GM23338 (cell line): Measurements from ENCODE around the gene DIP2C. TPM values are rescaled to one million over a fixed set of nuclear protein-coding genes. Genes with fewer than 3 reads are reported as not detected.

Experiments used
- ATAC-seq: fragments of 200-7000 bp; cut with Tn5 transposase; 3 replicates; pipeline ENCODE4 v1.9.1; 2020
- DNase-seq: peaks from one replicate; pipeline ENCODE4 v3.0.0-alpha.2; 2015; ENCODE audit warnings: low spot score
- H2AFZ ChIP-seq: fragments of 200-600 bp; sonication (generic); 2 replicates; pipeline ENCODE4 v1.8.0; 2016; ENCODE audit warnings: antibody characterized with exemption, mild to moderate bottlenecking, moderate library complexity
- H3F3A ChIP-seq: fragments of 200-600 bp; sonication (generic); replicated peaks from 2 replicates; pipeline ENCODE4 v1.8.0; 2017; ENCODE audit warnings: antibody characterized with exemption, mixed run types, low read depth
- H3K27ac ChIP-seq: fragments of 200-600 bp; sonication (generic); 2 replicates; pipeline ENCODE4 v1.6.1; 2016; ENCODE audit warnings: low read depth
- H3K27me3 ChIP-seq: fragments of 200-600 bp; sonication (generic); 2 replicates; pipeline ENCODE4 v1.8.0; 2016; ENCODE audit warnings: mild to moderate bottlenecking, mixed run types, moderate library complexity; ENCODE audit not compliant: insufficient read depth
- H3K36me3 ChIP-seq: fragments of 200-600 bp; sonication (generic); 2 replicates; pipeline ENCODE4 v1.8.0; 2016; ENCODE audit warnings: mild to moderate bottlenecking; ENCODE audit not compliant: insufficient read depth
- H3K4me1 ChIP-seq: fragments of 200-600 bp; sonication (generic); 2 replicates; pipeline ENCODE4 v1.8.0; 2016; ENCODE audit warnings: mild to moderate bottlenecking, moderate library complexity; ENCODE audit not compliant: insufficient read depth
- H3K4me2 ChIP-seq: fragments of 200-600 bp; sonication (generic); 2 replicates; pipeline ENCODE4 v1.7.1; 2017; ENCODE audit warnings: mixed run types
- H3K4me3 ChIP-seq: fragments of 200-600 bp; sonication (generic); 2 replicates; pipeline ENCODE4 v1.6.1; 2016; ENCODE audit warnings: mixed run types
- H3K79me2 ChIP-seq: fragments of 200-600 bp; sonication (generic); replicated peaks from 2 replicates; pipeline ENCODE4 v1.8.0; 2017; ENCODE audit warnings: mild to moderate bottlenecking; ENCODE audit not compliant: insufficient read depth
- H3K9me2 ChIP-seq: fragments of 200-600 bp; sonication (generic); 2 replicates; pipeline ENCODE4 v1.8.0; 2017; ENCODE audit not compliant: insufficient read depth
- H4K20me1 ChIP-seq: fragments of 200-600 bp; sonication (generic); replicated peaks from 2 replicates; pipeline ENCODE4 v1.8.0; 2017; ENCODE audit warnings: mild to moderate bottlenecking; ENCODE audit not compliant: insufficient read depth
- H3K27ac Mint-ChIP-seq: 2 replicates; pipeline ENCODE4 v1.8.0; 2020; ENCODE audit warnings: inconsistent platforms, mild to moderate bottlenecking, moderate library complexity, mixed read lengths
- H3K27me3 Mint-ChIP-seq: 3 replicates; pipeline ENCODE4 v1.8.0; 2022; ENCODE audit warnings: low read depth, mild to moderate bottlenecking, moderate library complexity, mixed read lengths, inconsistent platforms; ENCODE audit not compliant: insufficient read depth, poor library complexity
- H3K36me3 Mint-ChIP-seq: 3 replicates; pipeline ENCODE4 v1.8.0; 2021; ENCODE audit warnings: low read depth, mild to moderate bottlenecking, inconsistent platforms, moderate library complexity, mixed read lengths
- H3K4me1 Mint-ChIP-seq: 3 replicates; pipeline ENCODE4 v1.8.0; 2020; ENCODE audit warnings: mild to moderate bottlenecking, inconsistent platforms, mixed read lengths
- H3K4me3 Mint-ChIP-seq: 3 replicates; pipeline ENCODE4 v1.8.0; 2021; ENCODE audit warnings: moderate library complexity, mild to moderate bottlenecking, inconsistent platforms, mixed read lengths
- H3K9me3 Mint-ChIP-seq: 3 replicates; pipeline ENCODE4 v1.8.0; 2020; ENCODE audit warnings: moderate library complexity, mild to moderate bottlenecking, inconsistent platforms, mixed read lengths
- EZH2 ChIP-seq: fragments of 200-600 bp; sonication (generic); IDR thresholded peaks from one replicate; pipeline ENCODE4 v1.8.0; 2017; ENCODE audit warnings: antibody characterized with exemption, mild to moderate bottlenecking, low read depth; ENCODE audit not compliant: unreplicated experiment
- NANOG ChIP-seq: IDR thresholded peaks from 2 replicates; pipeline ENCODE4 v1.6.1; 2016; ENCODE audit warnings: antibody characterized with exemption, borderline replicate concordance
- POLR2AphosphoS5 ChIP-seq: IDR thresholded peaks from 2 replicates; pipeline ENCODE4 v1.6.1; 2016; ENCODE audit warnings: antibody characterized with exemption, low read depth
- STAT1 ChIP-seq: IDR thresholded peaks from one replicate; pipeline ENCODE4 v1.6.1; 2016; ENCODE audit warnings: antibody characterized with exemption; ENCODE audit not compliant: unreplicated experiment
- ZNF114 ChIP-seq: fragments of 250-450 bp; sonication (Bioruptor Pico); IDR thresholded peaks from 2 replicates; pipeline ENCODE4 v1.5.0; 2020; ENCODE audit warnings: mild to moderate bottlenecking, moderate library complexity
- ZNF331 ChIP-seq: fragments of 250-450 bp; sonication (Bioruptor Pico); IDR thresholded peaks from 2 replicates; pipeline ENCODE4 v1.5.0; 2020; ENCODE audit warnings: low read depth, mild to moderate bottlenecking, moderate library complexity
- ZNF462 ChIP-seq: fragments of 250-450 bp; sonication (Bioruptor Pico); IDR thresholded peaks from 2 replicates; pipeline ENCODE4 v1.5.0; 2020; ENCODE audit warnings: mild to moderate bottlenecking, moderate library complexity
- polyA plus RNA-seq: library from polyadenylated mRNA; unstranded; fragments of >200 nt; fragmentation: Nextera tagmentation; extraction: Ambion mirVana; gene quantifications from 2 replicates; pipeline ENCODE4 v1.2.1, GENCODE V29; 2016
- total RNA-seq: library from RNA; depleted of rRNA; stranded (reverse); fragments of >200 nt; shearing (Covaris generic); gene quantifications from 2 replicates; pipeline ENCODE4 v1.2.3, GENCODE V29; 2014

Gene DIP2C
- total and polyA plus RNA-seq, 2 experiments from 2014 or later, result 5.1 to 7.7 TPM

- Histone ChIP-seq H3K36me3 (no peaks in the 10 kb centered on the region), H2AFZ (no peak overlapping the region), H3K4me2 (no peak overlapping the region), H3K27ac (no peak overlapping the region), H3K4me1 (0 out of 2 replicates have a peak, but pooled peaks cover under 1% of the 10 kb centered on the region), H3F3A (no peaks in the 10 kb centered on the region), H3K4me3 (no peak overlapping the region), H4K20me1 (no peaks in the 10 kb centered on the region; the same call in none of the 2 replicates), H3K27me3 (no peaks in the 10 kb centered on the region), H3K79me2 (no peaks in the 10 kb centered on the region), H3K9me2 (no peaks in the 10 kb centered on the region)
- no peak overlapping the region for H3K27ac Mint-ChIP-seq
- DNase-seq, result no peak
- no peaks in the 10 kb centered on the region; the same call in 2 of the 3 replicates for H3K9me3 Mint-ChIP-seq
- H3K4me1 Mint-ChIP-seq, result peaks cover 24% of the 10 kb centered on the region
- H3K4me3 Mint-ChIP-seq, result no peak overlapping the region; the same call in 2 of the 3 replicates
- ATAC-seq, result peak; percentile 52
- H3K36me3 Mint-ChIP-seq, result no peaks in the 10 kb centered on the region
- peaks cover 4% of the 10 kb centered on the region for H3K27me3 Mint-ChIP-seq
- TF ChIP-seq ZNF331 (CRISPR knock-in tag) (no peak), ZNF114 (CRISPR knock-in tag) (no peak), EZH2 (no peak), STAT1 (no peak), POLR2AphosphoS5 (no peak), NANOG (no peak), ZNF462 (CRISPR knock-in tag) (no peak)
Measured at GRCh38 chr10:484925-485661, 204.4 kb downstream of the DIP2C start.
